Endothelial cell (in vitro differentiated cells): ENCODE results near the gene SLC1A5. TPM values are rescaled to one million over a fixed set of nuclear protein-coding genes. Genes with fewer than 3 reads are reported as not detected.
"Not testable (repeated sequence)": the region's sequence is repeated elsewhere in the genome, so short reads cannot be mapped to it uniquely, and the experiment has no call there.

ENCODE experiments used
- DNase-seq: peaks from one replicate; pipeline ENCODE4 v3.0.0; 2021; ENCODE audit warnings: low spot score
- H3K27ac Mint-ChIP-seq: one replicate; pipeline ENCODE4 v1.8.0; 2021; ENCODE audit warnings: mixed read lengths, inconsistent platforms; ENCODE audit not compliant: unreplicated experiment
- H3K27me3 Mint-ChIP-seq: one replicate; pipeline ENCODE4 v1.8.0; 2021; ENCODE audit warnings: mild to moderate bottlenecking, moderate library complexity, mixed read lengths, inconsistent platforms; ENCODE audit not compliant: unreplicated experiment
- H3K36me3 Mint-ChIP-seq: one replicate; pipeline ENCODE4 v1.8.0; 2021; ENCODE audit warnings: mild to moderate bottlenecking, low read depth, mixed read lengths, inconsistent platforms; ENCODE audit not compliant: unreplicated experiment
- H3K4me1 Mint-ChIP-seq: one replicate; pipeline ENCODE4 v1.8.0; 2021; ENCODE audit warnings: mild to moderate bottlenecking, mixed read lengths, inconsistent platforms; ENCODE audit not compliant: unreplicated experiment
- H3K4me3 Mint-ChIP-seq: one replicate; pipeline ENCODE4 v1.8.0; 2021; ENCODE audit warnings: mild to moderate bottlenecking, mixed read lengths, inconsistent platforms; ENCODE audit not compliant: unreplicated experiment
- H3K9me3 Mint-ChIP-seq: one replicate; pipeline ENCODE4 v1.8.0; 2021; ENCODE audit warnings: mixed read lengths, inconsistent platforms; ENCODE audit not compliant: unreplicated experiment
- CTCF ChIP-seq: fragments of 200-600 bp; sonication (generic); IDR thresholded peaks from one replicate; pipeline ENCODE4 v1.5.0; 2021; ENCODE audit warnings: antibody characterized with exemption; ENCODE audit not compliant: unreplicated experiment
- total RNA-seq: library from RNA; stranded (reverse); fragmentation: NEBNext Ultra II Directional; extraction: Animal tissue kit (Norgen Biotek cat#: 25700); gene quantifications from one replicate; pipeline ENCODE4 v1.2.1, GENCODE V29; 2021; ENCODE audit not compliant: unreplicated experiment

Gene SLC1A5
- total RNA-seq, 1 donor from 2014 or later = 62.6 TPM

- TF ChIP-seq CTCF = peak; percentile 69
- DNase-seq = peak; percentile 47
- Mint-ChIP-seq H3K4me1 (no peaks in the 10 kb centered on the region), H3K9me3 (no peaks in the 10 kb centered on the region), H3K27ac (peak overlapping the region; percentile 2), H3K27me3 (peaks cover 6% of the 10 kb centered on the region), H3K36me3 (no peaks in the 10 kb centered on the region), H3K4me3 (no peak overlapping the region)
These were observed 21.7 kb downstream of the SLC1A5 start for GRCh38 chr19:46766569-46767317.

GRCh38 chr19:46764817-46765291, 23.5 kb downstream of the SLC1A5 start:
- no peak for DNase-seq
- no peak overlapping the region for H3K4me3 Mint-ChIP-seq
- H3K36me3 Mint-ChIP-seq = no peaks in the 10 kb centered on the region
- no peak for TF ChIP-seq CTCF
- H3K27me3 Mint-ChIP-seq = peaks cover 4% of the 10 kb centered on the region
- H3K9me3 Mint-ChIP-seq = no peaks in the 10 kb centered on the region
- no peak overlapping the region for H3K27ac Mint-ChIP-seq
- H3K4me1 Mint-ChIP-seq = no peaks in the 10 kb centered on the region

- Mint-ChIP-seq H3K4me1 (no peaks in the 10 kb centered on the region), H3K27me3 (peaks cover 5% of the 10 kb centered on the region), H3K36me3 (no peaks in the 10 kb centered on the region), H3K27ac (no peak overlapping the region), H3K9me3 (no peaks in the 10 kb centered on the region), H3K4me3 (no peak overlapping the region)
- no peak for TF ChIP-seq CTCF
- DNase-seq = no peak
These were observed 26.0 kb downstream of the SLC1A5 start for GRCh38 chr19:46762245-46762890.

- H3K4me3 Mint-ChIP-seq = no peak overlapping the region
- H3K27me3 Mint-ChIP-seq = peaks cover 2% of the 10 kb centered on the region
- no peaks in the 10 kb centered on the region for H3K4me1 Mint-ChIP-seq
- H3K27ac Mint-ChIP-seq = no peak overlapping the region
- no peak for DNase-seq
- TF ChIP-seq CTCF = no peak
- no peaks in the 10 kb centered on the region for H3K9me3 Mint-ChIP-seq
- no peaks in the 10 kb centered on the region for H3K36me3 Mint-ChIP-seq
These were observed 27.0 kb downstream of the SLC1A5 start for GRCh38 chr19:46761418-46761831.

GRCh38 chr19:46760897-46761296, 27.5 kb downstream of the SLC1A5 start:
- not testable (repeated sequence) for H3K27ac Mint-ChIP-seq, H3K36me3 Mint-ChIP-seq, H3K4me3 Mint-ChIP-seq

More at GRCh38 chr19:46760897-46761296, 27.5 kb downstream of the SLC1A5 start:
- H3K9me3 Mint-ChIP-seq, H3K4me1 Mint-ChIP-seq, DNase-seq, H3K27me3 Mint-ChIP-seq: not testable (repeated sequence)
